Heart left ventricle (tissue), 13 donors: ENCODE data around the gene PIP5K1C.

Experiments
- POLR2A ChIP-seq, 2 donors: fragments of 450-650 bp; IDR thresholded peaks; one replicate each; pipeline ENCODE4 v1.6.1; 2017; ENCODE audit warnings: antibody characterized with exemption in 2 of 2, mild to moderate bottlenecking in 2 of 2, moderate library complexity in 2 of 2
- TF ChIP-seq, protein P1 (sequence below), 12 donors: fragments of 200-600 bp; sonication (generic) in 4 of 12; IDR thresholded peaks; one replicate each; pipeline versions ENCODE4 v1.5.0 to v1.8.0; 2018 to 2022; ENCODE audit warnings: antibody characterized with exemption in 12 of 12, mild to moderate bottlenecking in 5 of 12
- donor health status: ischemic (EF 13 %, LVEDD 7.1; RV severe dilation, severe dysfunction).
- donor health status: DM: no; HTN: yes; CAD: no.
- donor health status: DM: no; HTN: no; CAD: no.
- donor health status: ischemic (EF 25% LVEDD 6.9; RV normal size, moderate dysfunction).
- donor health status: ischemic (EF 25% LVEDD 5.7; RV mildly dilated, moderate dysfunction).
- donor health status: ischemic (EF 35%, LVEDD 5.7; RV mildly dilated, moderate dysfunction).
- donor health status: nonischemic (EF 11% LVEDD 7.7; RV severe dilation, severe dysfunction).
- donor health status: DM: yes; HTN: yes; CAD: no.
- donor health status: PGD.
- donor health status: ischemic (EF 29% LVEDD 5.4; RV normal size, mild dysfunction).
- donor health status: nonischemic (EF 23%, LVEDD 6.1; RV moderate dilation, normal function).

DNA sequence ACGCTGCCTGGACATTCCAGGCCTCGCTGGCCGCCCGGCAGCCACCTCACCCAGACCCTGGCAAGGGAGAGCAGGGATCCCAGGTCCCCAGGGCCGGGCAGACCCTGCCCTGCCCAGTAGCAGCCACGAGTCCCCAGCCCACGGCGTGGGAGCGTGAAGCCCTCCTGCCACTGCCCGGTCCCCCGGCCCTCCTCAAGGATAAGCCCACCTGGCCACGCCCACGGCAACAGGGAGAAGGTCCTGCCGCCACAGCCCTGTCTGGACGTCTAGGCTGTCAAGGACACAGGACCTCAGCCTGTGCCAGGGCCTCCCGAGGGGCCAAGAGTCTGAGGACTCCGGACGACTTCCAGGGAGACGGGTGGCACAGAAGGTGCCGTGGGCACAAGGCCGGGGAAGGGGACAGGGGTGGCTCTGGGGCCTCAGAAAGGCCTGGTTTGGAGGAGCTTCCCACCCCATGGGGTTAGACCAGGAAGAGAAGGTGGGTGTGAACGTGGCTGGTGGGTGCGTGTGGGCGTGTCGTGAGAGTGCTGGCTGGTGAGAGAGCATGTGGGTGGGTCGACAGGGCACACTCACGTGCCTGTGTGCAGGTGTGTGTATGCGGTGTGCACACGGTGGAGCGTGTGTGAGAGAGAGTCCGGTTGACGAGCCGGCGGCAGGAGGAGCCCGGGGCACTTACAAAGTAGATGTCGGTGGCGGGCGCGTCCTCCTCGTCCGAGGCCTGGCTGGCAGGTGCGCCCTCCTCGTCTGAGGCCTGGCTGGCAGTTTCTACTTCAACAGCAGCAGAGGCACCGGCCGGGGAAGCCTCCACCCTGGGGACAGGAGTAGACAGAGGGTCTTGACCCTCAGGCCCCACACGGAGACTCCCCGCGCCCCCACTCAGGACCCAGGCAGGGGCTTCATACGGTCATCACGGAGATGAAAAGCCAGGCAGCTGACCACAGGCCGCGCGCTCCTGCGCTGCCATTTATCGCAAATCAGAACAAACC, 61.8 kb downstream of the PIP5K1C start:
- TF ChIP-seq, protein P1, sequence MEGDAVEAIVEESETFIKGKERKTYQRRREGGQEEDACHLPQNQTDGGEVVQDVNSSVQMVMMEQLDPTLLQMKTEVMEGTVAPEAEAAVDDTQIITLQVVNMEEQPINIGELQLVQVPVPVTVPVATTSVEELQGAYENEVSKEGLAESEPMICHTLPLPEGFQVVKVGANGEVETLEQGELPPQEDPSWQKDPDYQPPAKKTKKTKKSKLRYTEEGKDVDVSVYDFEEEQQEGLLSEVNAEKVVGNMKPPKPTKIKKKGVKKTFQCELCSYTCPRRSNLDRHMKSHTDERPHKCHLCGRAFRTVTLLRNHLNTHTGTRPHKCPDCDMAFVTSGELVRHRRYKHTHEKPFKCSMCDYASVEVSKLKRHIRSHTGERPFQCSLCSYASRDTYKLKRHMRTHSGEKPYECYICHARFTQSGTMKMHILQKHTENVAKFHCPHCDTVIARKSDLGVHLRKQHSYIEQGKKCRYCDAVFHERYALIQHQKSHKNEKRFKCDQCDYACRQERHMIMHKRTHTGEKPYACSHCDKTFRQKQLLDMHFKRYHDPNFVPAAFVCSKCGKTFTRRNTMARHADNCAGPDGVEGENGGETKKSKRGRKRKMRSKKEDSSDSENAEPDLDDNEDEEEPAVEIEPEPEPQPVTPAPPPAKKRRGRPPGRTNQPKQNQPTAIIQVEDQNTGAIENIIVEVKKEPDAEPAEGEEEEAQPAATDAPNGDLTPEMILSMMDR (IDR thresholded peaks at IDR 0.05): no peak
- no peak for TF ChIP-seq POLR2A (IDR thresholded peaks at IDR 0.05)
